DOHH2 (cell line): ENCODE measurements around the gene WWOX.
A peak's percentile ranks its signal among the peaks of the same experiment; 100 is the strongest.

Source experiments
- H3F3A ChIP-seq: fragments of 200-600 bp; sonication (generic), shearing (Covaris generic); 2 replicates; pipeline ENCODE4 v1.6.0; 2016; ENCODE audit warnings: antibody characterized with exemption, mild to moderate bottlenecking; ENCODE audit not compliant: control insufficient read depth, insufficient read depth
- H3K27ac ChIP-seq: fragments of 200-600 bp; sonication (generic); 2 replicates; pipeline ENCODE4 v1.5.1; 2014; ENCODE audit warnings: low read depth, mild to moderate bottlenecking, low read length, moderate library complexity
- H3K27me3 ChIP-seq: fragments of 200-600 bp; sonication (generic); 2 replicates; pipeline ENCODE4 v1.6.1; 2014; ENCODE audit warnings: mild to moderate bottlenecking, low read length, mixed read lengths; ENCODE audit not compliant: control insufficient read depth
- H3K36me3 ChIP-seq: fragments of 200-600 bp; sonication (generic); 2 replicates; pipeline ENCODE4 v1.6.1; 2014; ENCODE audit warnings: mild to moderate bottlenecking, low read length, moderate library complexity, mixed read lengths; ENCODE audit not compliant: control insufficient read depth
- H3K4me1 ChIP-seq: fragments of 200-600 bp; sonication (generic); 2 replicates; pipeline ENCODE4 v1.6.1; 2014; ENCODE audit warnings: mild to moderate bottlenecking, low read length, mixed read lengths; ENCODE audit not compliant: control insufficient read depth
- H3K4me2 ChIP-seq: fragments of 200-600 bp; sonication (generic); 2 replicates; pipeline ENCODE4 v1.6.0; 2014; ENCODE audit warnings: mild to moderate bottlenecking, low read length, moderate library complexity
- H3K4me3 ChIP-seq: fragments of 200-600 bp; sonication (generic); 2 replicates; pipeline ENCODE4 v1.5.1; 2014; ENCODE audit warnings: mild to moderate bottlenecking, low read length, mixed read lengths
- H3K79me2 ChIP-seq: fragments of 200-600 bp; sonication (generic); 2 replicates; pipeline ENCODE4 v1.6.1; 2014; ENCODE audit warnings: mild to moderate bottlenecking, low read length, mixed read lengths; ENCODE audit not compliant: control insufficient read depth
- H3K9me2 ChIP-seq: fragments of 200-600 bp; sonication (generic); replicated peaks from 2 replicates; pipeline ENCODE4 v1.6.1; 2014; ENCODE audit warnings: mild to moderate bottlenecking, low read length, mixed read lengths; ENCODE audit not compliant: control insufficient read depth
- H3K9me3 ChIP-seq: fragments of 200-600 bp; sonication (generic); 2 replicates; pipeline ENCODE4 v1.6.1; 2014; ENCODE audit warnings: antibody characterized with exemption, low read length, mixed read lengths; ENCODE audit not compliant: control insufficient read depth, insufficient read depth
- H4K20me1 ChIP-seq: fragments of 200-600 bp; sonication (generic); 2 replicates; pipeline ENCODE4 v1.6.0; 2014; ENCODE audit warnings: low read depth, mild to moderate bottlenecking, antibody characterized with exemption, low read length, moderate library complexity; ENCODE audit not compliant: control insufficient read depth, insufficient read depth
- CTCF ChIP-seq: fragments of 200-600 bp; sonication (generic); IDR thresholded peaks from one replicate; pipeline ENCODE4 v1.5.1; 2014; ENCODE audit warnings: antibody characterized with exemption, mild to moderate bottlenecking, low read depth, low read length; ENCODE audit not compliant: poor library complexity, severe bottlenecking
- EZH2phosphoT487 ChIP-seq: fragments of 200-600 bp; sonication (generic); IDR thresholded peaks from 2 replicates; pipeline ENCODE4 v1.6.1; 2017; ENCODE audit warnings: borderline replicate concordance, mild to moderate bottlenecking, antibody characterized with exemption, low read length, moderate library complexity, mixed read lengths

Gene WWOX

GRCh38 chr16:78184238-78185183, 85.1 kb downstream of the WWOX start:
- Histone ChIP-seq H3K9me3 (no peaks in the 10 kb centered on the region), H3K79me2 (no peaks in the 10 kb centered on the region), H4K20me1 (0 out of 2 replicates have a peak, but pooled peaks cover 3% of the 10 kb centered on the region), H3K9me2 (no peaks in the 10 kb centered on the region), H3K36me3 (no peaks in the 10 kb centered on the region), H3K27ac (no peak overlapping the region), H3F3A (no peaks in the 10 kb centered on the region), H3K27me3 (no peaks in the 10 kb centered on the region), H3K4me3 (no peak overlapping the region), H3K4me1 (peaks cover 12% of the 10 kb centered on the region), H3K4me2 (no peak overlapping the region)
- TF ChIP-seq CTCF (no peak), EZH2phosphoT487 (no peak)

GRCh38 chr16:78189121-78189520, 89.7 kb downstream of the WWOX start:
- H3K4me2 ChIP-seq = peak overlapping the region; percentile 52
- peaks cover 30% of the 10 kb centered on the region for H3K4me1 ChIP-seq
- H4K20me1 ChIP-seq = no peaks in the 10 kb centered on the region
- H3K79me2 ChIP-seq = no peaks in the 10 kb centered on the region
- no peaks in the 10 kb centered on the region for H3F3A ChIP-seq
- TF ChIP-seq CTCF (no peak), EZH2phosphoT487 (no peak)
- H3K27ac ChIP-seq = no peak overlapping the region
- no peaks in the 10 kb centered on the region for H3K9me3 ChIP-seq
- H3K36me3 ChIP-seq = no peaks in the 10 kb centered on the region
- H3K27me3 ChIP-seq = no peaks in the 10 kb centered on the region
- no peaks in the 10 kb centered on the region for H3K9me2 ChIP-seq
- H3K4me3 ChIP-seq = peak overlapping the region; percentile 28

GRCh38 chr16:78192734-78193488, 93.5 kb downstream of the WWOX start:
- Histone ChIP-seq H3K79me2 (peaks cover 6% of the 10 kb centered on the region), H3K4me1 (peaks cover 66% of the 10 kb centered on the region), H4K20me1 (no peaks in the 10 kb centered on the region), H3K36me3 (no peaks in the 10 kb centered on the region), H3K9me3 (no peaks in the 10 kb centered on the region), H3K4me2 (no peak overlapping the region), H3F3A (peaks cover 12% of the 10 kb centered on the region), H3K27me3 (no peaks in the 10 kb centered on the region), H3K4me3 (no peak overlapping the region), H3K27ac (no peak overlapping the region), H3K9me2 (no peaks in the 10 kb centered on the region)
- TF ChIP-seq EZH2phosphoT487 (no peak), CTCF (no peak)
